Posterior vena cava (tissue), 2 donors: ENCODE results near the gene SMARCAL1. TPM values are rescaled to one million over a fixed set of nuclear protein-coding genes. Genes with fewer than 3 reads are reported as not detected.

Source experiments
- DNase-seq: peaks from one replicate; pipeline ENCODE4 v3.0.0-alpha.2; 2020; ENCODE audit warnings: low spot score
- intact Hi-C, 2 donors: fragments of 100-400 bp; cut with DNase I; formaldehyde crosslinking; loops; one replicate each; pipeline versions ENCODE4 v1.14.1 to v1.14.2; 2022 to 2023
- total RNA-seq, 2 donors: library from RNA; stranded (reverse); fragmentation: NEBNext Ultra II Directional; extraction: Animal tissue kit (Norgen Biotek cat#: 25700); gene quantifications; one replicate each; pipeline ENCODE4 v1.2.1, GENCODE V29; 2021
- donor health status: DM: yes; HTN: yes; CAD: no.
- donor health status: DM: yes; HTN: yes; CAD: no.

The SMARCAL1 gene
- total RNA-seq, 2 donors from 2014 or later, result 13.6 to 14.5 TPM

DNA sequence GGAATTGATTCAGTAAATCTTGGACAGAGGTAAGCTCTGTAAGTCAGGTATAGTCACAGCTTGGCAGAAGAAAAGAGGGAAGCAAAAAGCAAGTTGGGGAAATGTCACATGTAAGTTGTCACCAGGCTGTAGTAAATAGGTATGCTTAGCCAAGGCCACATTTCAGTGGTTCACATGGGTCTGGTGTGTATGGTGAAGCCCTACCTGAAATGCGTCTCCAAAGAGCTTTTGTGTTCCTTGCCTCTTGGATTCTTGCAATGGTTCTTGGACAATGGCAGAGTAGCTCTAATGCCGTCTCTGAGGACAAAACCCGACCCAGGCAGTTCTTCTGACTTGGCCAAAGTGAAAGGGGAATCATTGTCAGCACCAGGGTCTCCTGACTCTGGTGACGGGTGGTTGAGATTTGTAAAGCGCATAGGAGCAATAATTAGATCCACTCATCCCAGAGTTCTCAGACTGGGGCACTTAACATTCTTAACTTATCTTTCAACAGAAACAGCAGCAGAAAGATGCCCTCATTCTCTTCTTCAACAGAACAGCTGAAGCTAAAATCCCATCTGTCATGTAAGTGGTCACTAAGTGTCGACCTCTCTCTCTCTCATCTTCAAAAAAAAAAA is 51.9 kb downstream of the SMARCAL1 start:
- no peak for DNase-seq
- intact Hi-C loops, result no loop called here

DNA sequence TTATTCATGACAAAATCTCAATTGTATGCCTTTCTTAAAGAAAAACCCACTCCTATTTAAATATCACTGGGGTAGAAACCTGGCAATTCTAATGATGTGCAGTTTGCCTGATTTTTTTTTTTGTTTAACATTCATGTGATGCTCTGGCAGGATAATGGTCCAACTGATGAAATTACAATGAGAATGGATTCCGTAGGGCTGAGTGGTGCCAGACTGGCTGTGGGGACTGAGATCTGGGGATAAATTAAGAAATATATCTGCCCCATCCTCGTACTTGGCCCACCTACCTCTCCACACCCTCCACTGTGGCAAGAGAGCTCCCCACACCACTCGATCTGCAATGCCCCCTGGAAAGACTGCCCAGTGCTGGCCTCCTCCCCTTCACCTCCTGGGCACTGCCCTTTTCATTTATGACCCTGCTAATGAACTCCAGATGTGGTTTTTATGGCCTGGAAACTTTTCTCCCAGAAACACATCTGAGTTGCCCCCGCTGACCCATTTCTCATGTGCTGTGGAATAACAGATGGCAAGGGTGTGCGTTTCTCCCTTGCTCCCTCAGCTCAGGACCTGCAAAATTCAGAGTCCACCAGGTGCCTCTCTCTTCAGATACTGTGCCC is 53.4 kb downstream of the SMARCAL1 start:
- no peak for DNase-seq
- intact Hi-C loops, result no loop called here

DNA sequence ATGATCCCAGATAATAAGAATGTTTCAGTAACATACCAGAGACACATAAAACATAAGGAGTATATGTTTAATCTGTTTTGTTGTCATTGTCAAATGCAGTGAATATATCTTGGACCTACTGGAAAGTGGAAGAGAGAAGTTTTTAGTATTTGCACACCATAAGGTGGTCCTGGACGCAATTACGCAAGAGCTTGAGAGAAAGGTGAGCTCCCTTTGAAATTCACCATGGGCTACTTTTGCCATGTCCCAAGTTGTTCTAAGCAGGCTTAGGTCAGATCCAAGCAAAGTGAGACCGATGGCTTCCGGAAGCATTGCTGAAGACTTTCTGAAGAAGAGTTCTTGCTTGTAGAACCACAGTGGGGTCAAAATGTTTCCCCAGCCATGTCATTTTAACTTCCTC is 55.6 kb downstream of the SMARCAL1 start:
- no peak for DNase-seq
- intact Hi-C loops, result no loop called here

DNA sequence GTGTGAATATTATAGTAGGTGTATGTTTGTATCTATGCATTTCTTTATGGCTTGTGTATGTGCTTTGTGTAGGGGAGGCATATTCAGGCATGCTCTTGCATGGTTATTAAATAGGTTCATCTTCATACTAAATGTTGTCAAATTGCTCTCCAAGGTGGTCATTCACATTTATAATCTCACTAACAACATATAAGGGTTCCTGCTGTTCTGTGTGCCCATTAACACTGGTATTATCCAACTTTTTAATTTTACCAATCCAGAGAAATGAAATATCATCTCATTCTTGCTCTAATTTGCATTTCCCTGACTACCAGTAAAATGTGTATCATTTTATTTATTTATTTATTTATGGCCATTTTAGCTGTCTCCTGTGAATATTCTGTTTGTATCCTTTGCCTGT is 57.4 kb downstream of the SMARCAL1 start:
- intact Hi-C loops, result no loop called here
- DNase-seq, result no peak

GRCh38 chr2:216473187-216473586 is 60.9 kb downstream of the SMARCAL1 start:
- intact Hi-C loops, result no loop called here

DNA sequence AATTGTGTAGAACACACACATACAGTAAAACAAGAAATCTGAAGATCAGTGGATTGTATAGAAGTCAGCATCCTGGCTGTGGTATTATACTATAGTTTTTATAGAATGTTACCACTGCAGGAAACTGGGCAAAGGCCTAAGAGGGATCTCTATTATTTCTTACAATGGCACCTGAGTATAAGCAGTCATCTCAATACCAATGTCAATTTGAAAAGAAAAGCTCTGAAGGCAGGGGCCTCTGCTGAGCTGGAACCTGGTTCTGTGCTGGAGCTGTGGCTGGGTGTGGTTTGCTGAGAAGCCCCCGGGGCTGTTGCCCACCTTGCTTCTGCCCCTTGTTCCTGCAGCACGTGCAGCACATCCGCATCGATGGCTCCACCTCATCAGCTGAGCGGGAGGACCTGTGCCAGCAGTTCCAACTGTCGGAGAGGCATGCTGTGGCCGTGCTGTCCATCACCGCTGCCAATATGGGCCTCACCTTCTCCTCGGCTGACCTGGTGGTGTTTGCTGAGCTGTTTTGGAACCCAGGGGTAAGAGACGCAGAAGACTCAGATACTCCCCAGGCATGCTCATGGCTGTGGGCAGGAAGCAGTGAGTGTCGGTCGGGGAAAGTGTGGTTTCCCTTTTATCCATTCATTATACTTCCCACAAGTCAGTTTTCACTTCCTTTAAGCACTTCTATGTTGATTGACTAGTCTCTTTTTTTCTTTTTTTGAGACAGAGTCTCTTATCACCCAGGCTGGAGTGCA is 62.8 kb downstream of the SMARCAL1 start:
- intact Hi-C loops, result no loop called here
- DNase-seq, result no peak

More at GRCh38 chr2:216473187-216473586, 60.9 kb downstream of the SMARCAL1 start:
- DNase-seq, result no peak

- intact Hi-C loops, result no loop called here
- no peak for DNase-seq
These were observed 63.5 kb downstream of the SMARCAL1 start for GRCh38 chr2:216475767-216476166.

GRCh38 chr2:216477283-216478035 is 65.2 kb downstream of the SMARCAL1 start:
- intact Hi-C loops, result no loop called here

DNA sequence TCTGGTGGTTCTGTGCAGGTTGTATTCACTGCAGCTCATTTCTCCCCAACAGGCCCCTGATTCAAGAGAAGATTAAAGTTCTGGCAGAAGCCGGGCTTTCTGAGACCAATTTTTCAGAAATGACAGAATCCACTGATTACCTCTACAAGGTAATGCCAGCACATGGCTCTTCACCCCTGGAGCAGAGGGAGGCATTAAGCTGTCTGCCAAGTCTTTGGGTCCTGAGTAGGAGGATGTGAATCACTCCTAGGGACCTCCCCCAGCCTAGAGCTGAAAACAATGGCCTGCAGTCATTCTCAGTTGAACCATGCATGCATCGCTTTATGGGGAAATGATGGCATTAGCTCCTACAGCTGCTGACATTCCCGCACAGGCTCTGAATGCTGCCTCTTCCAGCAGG is 65.9 kb downstream of the SMARCAL1 start:
- intact Hi-C loops, result no loop called here
- no peak for DNase-seq

More at GRCh38 chr2:216477283-216478035, 65.2 kb downstream of the SMARCAL1 start:
- DNase-seq, result no peak

DNA sequence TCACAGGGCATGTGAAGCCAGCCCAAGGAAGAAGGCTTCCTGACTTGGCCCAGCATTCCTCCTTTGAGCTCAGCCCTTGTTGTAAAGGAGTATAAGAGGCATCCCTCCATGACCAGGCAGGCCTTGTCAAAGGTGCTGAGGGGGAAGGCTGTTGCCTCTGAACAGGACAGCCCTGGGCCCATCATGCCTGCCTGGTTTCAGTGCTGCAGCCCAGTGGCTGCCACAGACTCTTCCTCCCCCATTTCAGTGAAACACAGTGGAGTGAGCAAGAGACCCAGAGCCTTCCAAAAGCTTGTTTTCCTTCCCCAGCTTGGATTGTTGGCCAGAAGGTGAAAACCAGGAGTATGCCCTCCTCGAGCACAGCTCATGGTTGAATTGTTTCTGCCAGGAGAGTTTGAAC is 66.5 kb downstream of the SMARCAL1 start:
- intact Hi-C loops, result no loop called here
- DNase-seq, result no peak

DNA sequence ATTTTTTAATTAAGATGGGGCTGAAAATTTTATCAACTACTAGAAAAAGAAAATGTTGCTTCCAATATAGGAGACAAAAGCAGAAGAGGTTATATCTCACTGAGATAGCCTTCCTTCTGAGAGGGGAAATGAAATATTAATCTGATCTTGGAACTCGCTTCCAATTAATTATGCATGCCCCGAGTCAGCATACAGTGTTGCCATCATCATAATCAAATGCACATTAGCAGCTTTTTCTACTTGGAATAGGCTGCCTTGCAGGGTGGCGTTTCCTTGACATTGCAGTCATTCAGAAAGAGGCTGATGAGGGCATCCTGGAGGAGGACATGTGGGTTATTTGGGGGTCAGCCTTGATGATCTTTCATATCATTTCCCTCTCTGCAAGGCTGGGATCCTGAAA is 67.9 kb downstream of the SMARCAL1 start:
- no peak for DNase-seq
- intact Hi-C loops, result no loop called here

DNA sequence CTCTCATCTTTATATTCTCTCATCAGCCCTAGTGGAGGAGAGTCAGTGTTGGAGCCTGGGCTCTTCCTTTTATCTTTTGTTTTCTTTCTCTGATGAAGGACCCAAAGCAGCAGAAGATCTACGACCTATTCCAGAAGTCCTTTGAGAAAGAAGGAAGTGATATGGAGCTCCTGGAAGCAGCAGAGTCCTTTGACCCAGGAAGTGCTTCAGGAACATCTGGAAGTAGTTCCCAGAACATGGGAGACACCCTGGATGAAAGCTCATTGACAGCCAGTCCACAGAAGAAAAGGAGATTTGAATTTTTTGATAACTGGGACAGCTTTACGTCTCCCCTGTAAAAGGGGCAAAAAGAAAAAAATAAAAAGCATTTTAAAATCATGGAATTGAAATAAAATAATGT is 70.4 kb downstream of the SMARCAL1 start:
- DNase-seq, result no peak
- intact Hi-C loops, result no loop called here

GRCh38 chr2:216485237-216485636 is 73.0 kb downstream of the SMARCAL1 start:
- DNase-seq, result no peak
- intact Hi-C loops, result no loop called here

GRCh38 chr2:216485745-216486144 is 73.5 kb downstream of the SMARCAL1 start:
- no peak for DNase-seq
- intact Hi-C loops, result no loop called here

DNA sequence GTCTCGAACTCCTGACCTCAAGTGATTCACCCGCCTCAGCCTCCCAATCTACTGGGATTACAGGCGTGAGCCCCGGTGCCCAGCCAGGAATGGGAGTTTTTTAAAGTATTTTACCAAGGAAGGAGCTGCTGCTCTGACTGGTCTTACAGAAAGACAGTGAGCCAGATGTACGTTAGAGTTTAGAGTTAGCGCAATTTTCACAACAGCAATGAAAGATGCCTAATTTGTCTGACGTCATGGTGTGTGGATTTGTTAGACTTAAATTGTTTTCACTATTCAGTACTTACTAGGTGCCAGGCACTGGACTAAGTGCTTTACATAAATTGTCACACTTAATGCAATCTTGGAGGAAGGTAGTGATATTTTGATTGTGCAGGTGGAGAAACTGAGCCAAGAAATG is 74.0 kb downstream of the SMARCAL1 start:
- no peak for DNase-seq
- intact Hi-C loops, result no loop called here

DNA sequence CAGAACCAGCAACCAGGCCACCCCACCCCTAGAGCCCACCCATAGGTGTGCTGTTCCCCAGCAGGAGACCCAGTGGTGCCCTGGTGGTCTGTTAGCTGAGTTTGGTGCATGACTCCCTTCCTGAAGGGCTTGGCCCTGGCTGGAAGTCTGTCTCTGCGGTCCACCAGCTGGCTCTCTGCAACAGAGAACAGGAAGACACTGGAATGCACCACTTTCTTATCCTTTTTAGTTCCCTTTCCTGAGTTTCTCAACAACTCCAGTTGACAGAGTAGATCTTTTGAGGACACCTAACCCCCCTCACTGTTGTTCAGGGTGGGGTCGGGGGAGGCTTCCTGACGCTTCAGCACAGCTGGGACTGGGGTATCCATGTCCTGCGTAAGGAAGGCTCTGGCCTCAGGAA is 74.4 kb downstream of the SMARCAL1 start:
- no peak for DNase-seq
- intact Hi-C loops, result no loop called here

- no peak for DNase-seq
- intact Hi-C loops, result no loop called here
These were observed 77.8 kb downstream of the SMARCAL1 start for GRCh38 chr2:216490061-216490460.

DNA sequence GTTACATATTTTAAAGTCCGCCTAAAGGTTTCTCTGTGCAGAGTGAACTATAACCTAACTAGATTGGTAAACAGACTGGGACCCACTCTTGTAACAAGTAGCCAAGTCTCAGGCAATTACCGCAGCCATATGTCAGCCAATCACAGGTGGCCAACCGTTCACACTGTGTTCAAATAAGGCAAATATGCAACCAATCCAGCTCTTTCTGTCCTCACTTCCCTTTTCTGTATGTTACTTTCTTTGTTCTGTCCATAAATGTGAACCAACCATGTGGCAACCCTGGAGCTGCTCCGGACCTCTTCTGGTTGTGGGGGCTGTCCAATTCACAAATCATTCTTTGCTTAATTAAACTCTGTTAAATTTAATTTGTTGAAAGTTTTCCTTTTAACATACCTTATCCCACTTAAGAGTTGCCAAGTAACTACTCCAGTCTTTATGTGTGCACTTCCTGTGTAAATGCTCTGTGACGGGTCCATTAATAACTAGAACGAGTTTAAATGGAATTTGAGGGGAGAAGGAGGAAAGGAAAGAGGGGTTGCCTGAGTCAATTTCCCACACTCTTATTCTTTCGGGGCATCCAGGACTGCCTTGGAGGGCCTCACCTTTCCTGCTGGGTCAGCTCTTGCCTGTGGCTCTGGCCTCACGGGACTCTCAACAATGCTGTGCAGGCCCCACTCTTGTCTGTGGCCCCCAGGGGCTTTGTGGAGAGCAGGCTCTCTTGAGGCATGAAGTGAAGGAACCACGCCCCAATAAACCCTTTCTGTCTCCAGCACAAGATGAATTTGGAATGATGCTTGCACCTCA is 79.7 kb downstream of the SMARCAL1 start:
- intact Hi-C loops, result no loop called here
- DNase-seq, result no peak

DNA sequence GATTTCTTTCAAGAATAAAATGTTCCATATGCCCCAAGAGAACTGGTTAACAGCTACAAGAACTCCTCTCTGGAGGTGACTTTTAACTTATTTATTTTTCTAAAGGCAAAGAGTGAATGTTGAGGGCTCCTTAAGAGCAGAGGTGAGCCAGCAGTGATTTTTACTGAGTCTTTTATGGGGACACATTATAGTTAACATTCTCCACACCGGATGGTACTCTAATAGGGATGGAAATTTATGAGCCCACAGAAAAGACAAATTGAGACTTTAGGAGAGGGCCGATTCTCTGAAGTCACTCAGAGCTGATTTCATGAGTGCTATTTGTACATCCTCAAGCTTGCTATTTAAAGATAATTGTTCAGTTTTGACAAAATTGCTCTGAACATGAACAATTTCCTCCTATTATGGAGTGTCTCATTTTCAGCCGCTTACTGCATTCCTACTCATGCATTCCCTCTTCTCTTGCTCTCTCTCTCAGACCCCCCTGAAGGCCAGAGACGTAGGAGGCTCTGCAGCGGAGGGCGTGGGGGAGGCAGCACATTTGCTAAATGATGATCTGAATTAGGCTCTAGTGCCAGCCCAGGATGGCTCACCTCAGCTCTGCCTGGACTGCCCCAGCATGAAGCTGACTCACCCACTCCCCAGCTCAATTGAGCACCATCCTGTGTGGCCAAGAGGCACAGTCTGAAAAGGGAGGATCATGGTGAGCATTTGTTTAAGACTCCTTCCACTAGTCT is 80.5 kb downstream of the SMARCAL1 start:
- no peak for DNase-seq

More for the DNA sequence above, 80.5 kb downstream of the SMARCAL1 start:
- intact Hi-C loops, result no loop called here
